Measurements from ENCODE around the gene PEX10.

PEX10 gene

DNA sequence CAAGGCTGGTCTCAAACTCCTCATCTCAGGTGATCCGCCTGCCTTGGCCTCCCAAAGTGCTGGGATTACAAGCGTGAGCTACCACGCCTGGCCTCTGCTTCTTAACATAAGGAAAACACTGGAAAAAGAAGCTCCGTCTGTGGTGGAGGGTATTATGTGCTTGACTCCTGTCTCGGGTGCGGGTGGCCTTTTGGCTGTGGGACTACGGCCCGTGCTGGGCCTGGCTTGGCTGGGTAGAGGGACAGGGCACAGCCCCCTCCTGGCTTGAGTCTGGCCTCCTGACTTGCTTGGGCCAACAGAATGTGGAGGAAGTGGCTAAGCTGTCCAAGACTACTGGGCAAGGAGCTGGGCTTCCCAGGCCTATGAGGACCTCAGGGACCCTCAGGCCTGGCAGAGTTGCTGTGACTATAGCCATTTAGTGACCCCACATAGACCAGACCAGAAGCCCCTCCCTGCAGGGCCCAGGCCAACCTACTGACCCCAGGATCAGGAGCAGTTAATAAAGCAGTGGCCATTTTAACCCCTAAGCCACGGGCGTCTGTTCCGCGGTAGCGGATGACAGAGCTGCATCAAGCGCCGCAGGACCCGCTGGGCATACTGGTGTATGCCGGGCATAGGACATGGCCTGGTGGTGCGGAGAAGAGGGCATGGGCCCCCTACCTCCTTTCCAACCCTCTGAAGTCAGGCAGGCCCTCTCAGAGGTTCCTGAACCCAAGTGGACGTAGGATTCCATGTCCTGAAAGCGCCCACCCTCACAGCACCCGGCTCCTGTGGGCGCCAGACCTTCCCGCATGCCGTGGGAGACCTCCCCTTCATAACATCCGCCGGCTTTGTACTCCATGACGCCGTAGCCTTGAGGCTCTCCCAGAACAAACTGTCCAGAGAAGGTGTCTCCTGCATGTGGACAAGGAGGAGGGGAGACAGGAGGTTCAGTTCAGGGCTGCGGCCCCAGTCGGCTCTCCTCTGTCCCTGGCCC is 25.4 kb downstream of the PEX10 start:
- DNase-seq (ENCODE audit: low spot score) = no peak

DNA sequence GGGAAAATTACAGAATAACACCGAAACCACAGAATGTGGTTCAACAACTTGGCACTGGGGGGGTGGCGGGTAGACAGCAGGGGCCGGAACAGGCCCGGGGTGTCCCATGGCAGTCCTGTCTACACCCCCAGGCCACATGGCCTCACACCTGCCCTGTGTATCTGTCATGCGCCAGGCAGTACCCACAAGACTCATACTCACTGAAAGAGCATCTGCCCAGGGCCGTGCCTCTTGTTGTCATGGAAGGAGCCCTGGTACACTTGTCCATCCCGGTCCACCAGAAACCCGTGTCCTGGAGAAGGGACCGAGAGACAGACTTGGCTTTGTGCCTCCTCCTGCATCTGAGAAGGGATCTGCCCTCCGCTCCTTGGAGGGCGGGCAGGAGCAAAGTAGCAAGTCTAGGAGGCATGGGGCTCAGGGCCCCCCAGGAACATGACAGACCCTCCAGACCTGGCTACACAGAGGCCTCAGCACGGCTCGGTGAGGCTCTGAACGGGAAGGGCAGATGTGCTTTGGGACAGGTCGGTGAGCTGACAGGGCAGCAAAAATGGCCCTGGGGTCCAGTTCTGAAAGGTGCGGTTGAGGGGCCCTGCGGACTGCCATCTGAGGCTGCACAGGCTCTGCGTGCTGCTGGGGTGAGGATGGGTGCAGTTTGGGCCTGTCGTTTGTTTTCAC is 26.6 kb downstream of the PEX10 start:
- DNase-seq (ENCODE audit: low spot score) = no peak

DNA sequence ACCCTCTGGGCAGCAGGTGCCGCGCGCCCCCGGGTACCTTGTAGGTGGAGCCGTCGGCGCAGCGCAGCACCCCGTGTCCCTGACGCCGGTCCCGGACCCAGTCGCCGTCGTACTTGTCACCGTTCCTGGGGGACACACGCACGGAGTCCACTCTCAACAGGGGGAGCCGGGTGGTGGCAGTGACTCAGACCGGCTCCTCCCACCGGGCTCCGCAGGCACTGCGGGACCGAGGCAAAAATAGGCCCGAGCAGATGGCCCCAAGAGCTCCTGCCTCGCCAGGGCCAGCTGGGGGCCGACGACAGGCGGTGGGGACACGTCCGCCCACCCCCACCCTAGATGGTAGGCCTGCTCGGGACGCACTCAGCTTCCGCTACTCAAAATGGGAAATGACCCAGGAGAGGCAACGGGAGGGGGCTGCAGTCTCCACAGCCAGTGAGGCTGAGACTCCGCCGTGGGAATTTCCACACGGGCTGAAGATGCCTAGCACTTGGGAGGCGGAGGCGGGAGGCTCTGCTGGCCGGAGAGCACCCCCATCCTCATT is 27.4 kb downstream of the PEX10 start:
- no peak for DNase-seq (ENCODE audit: low spot score)

DNA sequence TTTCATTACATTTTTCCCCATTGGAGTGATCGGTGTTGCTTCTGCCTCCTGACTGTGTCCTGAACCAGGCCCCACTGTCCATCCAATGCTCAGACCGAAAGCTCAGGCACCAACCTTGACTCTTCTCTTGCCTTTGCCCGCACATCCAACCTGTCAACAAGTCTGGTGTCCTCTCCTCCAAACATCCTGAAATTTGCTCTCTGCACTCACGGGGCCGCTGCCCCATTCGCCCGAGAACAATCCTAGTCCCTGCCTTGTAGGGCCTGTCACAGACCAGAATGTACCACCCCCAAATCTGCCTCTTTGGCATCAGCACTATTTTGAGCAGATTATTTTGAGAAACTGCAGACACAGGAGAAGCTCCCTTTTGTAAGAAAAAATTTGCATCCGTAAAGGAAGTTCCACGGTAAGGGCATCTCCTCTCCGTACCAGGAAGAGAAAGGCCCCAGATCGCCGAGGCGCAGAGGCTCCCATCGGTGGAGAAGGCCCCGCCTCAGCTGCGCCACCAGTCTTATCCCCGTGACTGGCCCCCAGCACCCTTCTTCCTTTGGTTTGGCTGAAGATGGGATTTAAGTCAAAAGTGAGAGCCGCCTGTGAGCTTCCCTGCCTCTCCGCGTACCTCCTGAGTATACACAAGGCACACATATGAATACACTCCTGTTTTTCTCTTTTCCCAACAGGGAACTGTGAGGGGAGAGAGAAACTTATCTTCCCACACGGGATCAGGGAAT is 28.1 kb downstream of the PEX10 start:
- no peak for DNase-seq (ENCODE audit: low spot score)

DNA sequence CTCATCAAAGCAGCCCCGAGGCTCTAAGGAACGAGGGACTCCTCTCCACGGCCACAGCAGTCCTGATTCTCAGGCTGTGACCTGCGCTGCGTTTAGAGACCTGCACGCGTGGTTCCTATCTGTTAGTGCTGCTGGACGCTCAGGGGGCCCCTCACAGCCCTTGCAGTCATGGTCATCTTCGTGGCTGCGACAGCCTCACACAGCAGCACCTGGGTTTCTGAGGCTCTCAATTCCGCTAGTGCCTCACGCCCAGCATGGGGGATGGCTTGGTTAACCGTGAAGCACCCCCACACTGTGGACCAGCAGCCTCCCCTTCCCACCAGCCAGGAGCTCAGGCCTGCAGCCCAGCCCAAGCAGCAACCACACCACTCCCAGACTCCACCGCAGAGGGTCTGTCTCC is 28.8 kb downstream of the PEX10 start:
- DNase-seq (ENCODE audit: low spot score) = no peak

DNA sequence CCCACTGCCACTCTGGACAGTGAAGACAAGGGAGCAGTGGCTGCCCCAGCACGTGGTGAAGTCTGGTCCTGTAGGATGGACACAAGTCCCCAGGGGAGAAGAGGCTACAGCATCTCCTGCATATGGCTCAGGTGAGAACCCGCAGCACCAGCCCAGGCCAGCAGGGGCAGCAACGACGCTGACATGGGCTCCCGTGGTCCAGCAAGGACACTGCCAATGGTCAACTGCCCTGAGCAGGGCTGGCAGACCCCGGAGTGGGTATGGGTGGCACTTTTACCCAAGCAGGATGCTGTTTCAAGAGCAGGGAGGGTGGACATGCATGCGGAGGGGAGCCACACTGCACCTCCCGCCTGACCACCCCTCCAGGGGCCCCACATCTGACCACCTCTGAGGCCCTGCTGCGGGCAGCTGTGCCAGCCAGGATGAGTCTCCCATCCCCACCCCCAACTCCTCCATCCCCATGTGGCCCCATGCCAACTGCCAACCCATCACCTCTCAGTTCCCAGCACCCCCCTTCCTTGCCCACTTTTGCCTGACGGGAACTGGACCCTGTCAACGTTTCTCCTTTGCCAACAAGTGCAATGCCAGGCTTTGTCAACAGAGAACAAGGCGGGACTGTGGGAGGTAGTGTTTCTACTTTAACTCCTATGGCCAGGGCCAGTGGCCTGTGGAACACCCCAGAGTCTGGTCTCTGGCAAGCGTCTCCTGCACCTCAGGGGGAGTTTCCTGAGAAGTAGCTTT is 29.6 kb downstream of the PEX10 start:
- no peak for DNase-seq (ENCODE audit: low spot score)

DNA sequence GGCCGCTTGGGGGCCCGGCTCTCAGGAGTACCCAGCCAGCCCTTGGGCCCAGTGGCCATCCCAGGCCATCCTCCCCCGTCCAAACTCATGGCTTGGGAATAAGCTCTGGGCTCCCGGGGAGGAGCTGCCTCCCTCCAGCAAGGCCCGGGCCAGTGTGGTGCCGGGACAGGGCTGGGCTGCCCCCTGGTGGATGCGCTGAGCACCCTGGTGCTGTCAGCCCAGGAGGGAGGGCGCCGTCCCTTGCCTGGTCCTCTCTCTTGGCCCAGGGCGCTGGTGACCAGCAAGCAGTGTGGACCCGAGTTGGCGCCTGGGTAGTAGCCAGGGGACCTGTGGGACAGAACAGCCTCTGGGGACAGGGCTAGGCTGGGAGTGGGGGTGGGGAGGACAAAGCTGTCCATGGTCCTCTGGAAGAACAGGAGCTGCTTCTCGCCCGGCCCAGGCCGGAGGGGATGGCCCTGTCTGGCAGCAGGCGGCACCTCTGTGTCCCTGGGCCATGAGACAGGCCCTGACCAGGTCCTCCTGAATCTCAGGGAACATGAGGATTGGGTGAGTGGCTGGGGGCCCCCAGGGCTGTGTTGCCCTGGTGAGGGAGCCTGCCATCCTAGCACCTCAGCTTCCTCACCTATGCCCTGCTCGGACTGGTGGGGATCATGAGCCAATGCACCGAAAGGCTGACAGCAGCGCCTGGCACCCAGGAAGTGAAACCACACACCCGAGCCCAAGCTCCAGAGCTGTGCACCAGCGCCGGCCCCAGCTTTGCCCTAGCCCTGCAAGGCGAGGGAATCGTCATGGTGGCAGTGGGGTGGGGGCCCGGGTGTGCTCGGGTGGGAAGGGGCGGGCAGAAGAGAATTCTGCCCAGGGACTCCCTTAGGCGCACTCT is 30.4 kb downstream of the PEX10 start:
- peak; percentile 48 for DNase-seq (ENCODE audit: low spot score)

DNA sequence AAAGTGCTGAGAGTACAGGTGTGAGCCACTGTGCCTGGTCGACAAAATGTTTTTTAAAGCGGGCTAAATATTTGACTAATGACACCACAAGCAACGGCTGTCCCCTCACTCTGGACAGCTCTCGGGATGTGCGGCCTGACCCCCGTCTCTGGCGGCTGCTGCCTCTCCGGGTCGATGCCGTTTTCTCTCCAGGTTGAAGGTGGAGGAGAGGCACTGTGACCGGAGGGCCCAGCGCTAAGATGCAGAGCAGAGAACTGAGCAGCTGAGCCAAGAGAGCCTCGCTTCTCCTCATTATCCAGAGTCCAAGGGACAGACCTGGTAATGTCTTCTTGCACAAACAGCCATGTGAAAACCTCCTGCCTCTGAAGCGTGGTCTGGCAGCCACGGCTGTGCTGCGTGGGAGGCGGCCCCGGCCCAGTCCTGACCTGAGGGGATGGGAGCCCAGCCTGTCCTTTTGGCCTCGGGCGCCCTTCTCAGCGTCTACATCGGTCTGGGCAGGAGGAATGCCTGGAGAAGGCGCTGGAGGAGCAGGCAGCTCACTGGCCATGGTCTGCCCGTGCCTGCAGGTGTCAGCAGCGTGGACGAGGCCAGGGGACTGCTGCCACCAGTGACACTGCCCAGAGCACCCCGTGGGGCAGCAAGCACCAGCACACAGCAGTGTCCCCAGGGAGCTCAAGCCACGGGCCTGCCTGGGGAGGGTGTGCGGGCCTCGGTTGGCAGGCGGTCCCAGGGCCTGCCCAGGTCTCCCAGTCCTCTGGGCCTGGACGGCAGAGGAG is 31.4 kb downstream of the PEX10 start:
- no peak for DNase-seq (ENCODE audit: low spot score)

DNA sequence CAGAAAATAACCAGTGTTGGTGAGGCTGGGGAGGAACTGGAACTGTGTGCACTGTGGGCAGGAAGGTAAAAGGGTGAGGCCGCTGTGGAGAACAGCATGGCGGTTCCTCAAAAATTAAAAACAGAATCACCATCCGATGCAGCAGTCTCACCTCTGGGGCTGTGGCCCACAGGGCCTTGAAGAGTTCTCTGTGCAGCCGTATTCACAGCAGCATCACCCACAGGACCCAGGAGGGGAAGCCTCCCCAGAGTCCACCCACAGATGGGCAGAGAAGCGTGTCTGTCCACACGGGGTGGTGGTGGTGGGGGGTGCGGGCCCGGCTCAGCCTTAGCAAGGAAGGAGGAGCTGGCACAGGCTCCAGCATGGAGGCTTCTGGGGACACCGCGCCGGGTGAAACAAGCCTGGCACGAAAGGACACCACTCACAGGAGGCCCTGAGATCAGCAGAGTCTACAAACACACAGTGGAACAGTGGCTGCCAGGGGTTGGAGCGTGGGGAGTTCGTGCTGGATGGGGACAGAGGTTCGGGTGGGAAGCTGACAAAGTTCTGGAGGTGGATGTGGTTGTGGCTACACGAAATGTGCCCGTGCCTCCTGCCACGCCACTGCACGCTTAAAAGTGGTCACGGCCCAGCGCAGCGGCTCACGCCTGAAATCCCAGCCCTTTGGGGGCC is 32.5 kb downstream of the PEX10 start:
- DNase-seq (ENCODE audit: low spot score) = no peak

DNA sequence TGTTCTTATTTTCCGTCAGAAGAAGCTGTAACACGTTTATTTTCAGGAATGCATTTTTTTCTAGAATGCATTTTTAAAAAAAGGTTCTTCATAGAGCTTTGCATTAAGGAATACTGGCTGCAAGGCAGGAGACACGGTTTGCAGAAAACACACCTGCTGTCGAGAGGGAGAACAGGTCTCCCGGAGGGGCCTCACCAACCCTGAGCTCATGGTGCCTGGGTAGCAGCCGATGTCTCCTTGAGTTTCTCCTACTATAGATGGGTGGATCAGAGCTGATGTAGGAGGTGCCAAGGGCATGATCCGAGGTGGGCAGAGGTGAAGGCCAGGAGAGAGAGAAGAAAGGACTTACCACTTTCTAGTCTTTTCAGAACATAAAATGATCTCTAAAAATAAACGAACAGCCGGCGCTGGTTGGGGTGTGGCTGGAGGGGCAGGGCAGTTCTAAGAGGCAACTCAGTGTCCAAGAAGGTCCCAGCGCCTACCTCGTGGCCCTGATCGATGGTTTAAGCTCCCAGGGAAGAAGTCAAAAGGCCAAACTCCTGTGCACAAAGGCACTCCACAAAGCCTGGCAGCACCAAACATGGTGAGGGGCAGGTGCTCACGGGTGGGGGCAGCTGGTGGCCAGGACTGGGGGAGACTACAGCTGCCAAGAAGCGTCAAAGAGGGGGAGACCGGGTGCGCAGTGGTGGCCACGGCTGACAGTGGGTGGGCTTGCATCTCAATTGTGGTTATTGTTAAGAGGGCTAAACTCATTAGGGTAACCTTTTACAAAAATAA is 33.2 kb downstream of the PEX10 start:
- no peak for DNase-seq (ENCODE audit: low spot score)

DNA sequence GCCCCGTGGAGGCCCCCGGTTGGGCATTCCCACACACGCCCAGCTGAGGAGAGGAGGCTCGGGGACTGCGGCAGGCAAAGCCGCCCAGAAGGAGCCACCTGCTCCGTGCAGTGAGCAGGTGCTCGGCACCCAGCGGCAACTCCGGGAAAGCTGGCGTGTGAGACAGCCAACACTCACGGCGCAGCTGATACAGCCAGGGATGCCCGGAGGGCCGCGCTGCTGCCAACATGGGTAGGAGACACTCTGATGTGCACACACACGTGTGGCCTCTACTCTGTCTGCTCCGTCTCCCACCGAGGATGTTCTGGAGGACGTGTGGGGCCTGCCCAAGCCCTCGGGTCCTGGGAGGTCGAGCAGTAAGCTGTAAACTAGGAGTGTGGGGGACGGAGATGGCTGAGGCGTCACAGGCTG is 33.9 kb downstream of the PEX10 start:
- DNase-seq (ENCODE audit: low spot score) = no peak

DNA sequence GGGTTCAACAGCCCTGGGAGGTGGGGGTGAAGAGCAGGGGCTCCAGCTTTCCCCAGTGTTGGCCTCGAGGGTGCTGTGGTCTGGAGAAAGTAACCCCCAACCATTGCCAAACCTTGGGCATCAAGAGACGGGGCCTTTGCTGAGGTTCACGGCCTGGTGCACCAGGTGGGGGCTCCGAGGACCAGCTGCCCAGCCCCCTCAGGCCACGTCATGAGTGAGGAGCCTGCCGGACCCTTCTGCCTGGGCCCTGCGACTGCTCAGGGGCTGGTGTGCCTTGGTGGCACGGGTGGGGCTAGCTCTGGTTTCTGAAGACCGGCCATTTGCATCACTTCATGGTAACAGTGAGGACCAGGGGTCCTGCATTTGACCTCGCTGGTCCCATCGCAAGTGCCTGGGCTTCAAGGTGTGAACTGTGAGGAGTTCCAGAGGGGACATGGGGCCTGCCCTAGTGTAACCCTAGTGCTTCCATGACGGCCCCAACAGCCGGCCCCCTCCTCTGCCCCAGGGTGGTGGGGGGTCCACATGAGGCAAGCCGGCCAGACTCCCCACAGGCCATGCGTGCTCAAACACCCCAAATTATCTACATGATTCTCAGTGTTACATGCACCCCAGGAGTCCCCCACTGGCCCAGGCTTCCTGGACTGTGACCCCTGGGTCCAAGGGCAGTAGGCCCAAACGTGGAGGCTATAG is 34.5 kb downstream of the PEX10 start:
- no peak for DNase-seq (ENCODE audit: low spot score)

DNA sequence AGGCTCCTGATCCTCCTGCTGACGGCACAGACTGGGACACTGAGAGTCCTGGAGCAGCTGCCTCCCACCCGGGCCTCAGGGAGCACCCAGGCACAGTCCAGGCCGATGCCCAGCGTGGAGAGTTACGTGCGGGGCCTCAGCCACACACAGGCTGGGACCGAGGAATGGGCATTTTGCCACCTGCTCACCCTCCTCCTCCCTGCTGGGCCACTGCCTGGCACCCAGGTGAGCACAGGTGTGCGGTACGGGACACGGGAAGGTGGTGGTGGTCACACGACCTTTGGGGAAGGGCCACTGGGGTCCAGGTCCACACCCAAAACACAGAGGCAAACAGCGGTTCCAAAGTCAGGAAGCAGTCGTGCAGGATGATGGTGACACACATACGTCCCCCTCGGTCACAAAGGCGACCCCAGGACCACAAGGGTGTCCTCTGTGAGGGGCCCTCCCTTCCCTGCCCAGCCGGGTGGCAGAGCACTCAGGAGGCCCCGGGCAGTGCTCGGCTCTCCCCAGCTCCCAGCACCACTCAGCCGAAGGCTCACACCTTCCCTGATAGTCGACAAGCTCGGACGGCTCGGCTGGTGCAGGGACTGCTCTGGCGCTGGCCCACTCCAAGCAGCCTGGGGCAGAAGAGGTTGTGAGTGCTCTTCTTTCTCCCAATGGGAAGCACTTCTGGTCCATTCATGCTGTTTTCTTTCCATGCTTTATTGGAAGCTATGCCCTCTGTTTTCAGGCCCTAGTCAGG is 35.3 kb downstream of the PEX10 start:
- DNase-seq (ENCODE audit: low spot score) = no peak

DNA sequence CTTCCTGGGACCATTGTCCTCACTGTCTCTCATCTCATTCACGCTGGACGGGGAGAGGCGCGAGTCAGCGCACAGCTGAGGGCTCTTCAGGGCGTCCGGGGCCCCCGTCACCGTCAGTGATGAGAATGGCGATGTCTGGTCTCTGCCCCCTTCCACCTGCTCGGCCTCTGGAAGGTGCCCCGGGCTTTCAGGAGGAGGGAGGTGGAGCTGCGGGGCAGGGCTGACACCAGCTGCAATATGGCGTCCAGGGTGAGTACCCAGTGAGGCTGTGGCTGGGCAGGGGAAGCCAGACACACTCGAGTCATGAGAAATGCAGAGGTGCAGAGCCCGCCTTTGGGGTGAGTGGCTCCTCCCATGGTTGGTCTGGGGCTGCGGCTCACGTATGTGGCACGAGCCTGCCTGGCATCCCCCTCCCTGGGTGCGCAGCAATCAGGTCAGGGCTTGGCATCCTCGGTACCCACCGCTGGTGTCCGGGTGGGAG is 36.1 kb downstream of the PEX10 start:
- no peak for DNase-seq (ENCODE audit: low spot score)

DNA sequence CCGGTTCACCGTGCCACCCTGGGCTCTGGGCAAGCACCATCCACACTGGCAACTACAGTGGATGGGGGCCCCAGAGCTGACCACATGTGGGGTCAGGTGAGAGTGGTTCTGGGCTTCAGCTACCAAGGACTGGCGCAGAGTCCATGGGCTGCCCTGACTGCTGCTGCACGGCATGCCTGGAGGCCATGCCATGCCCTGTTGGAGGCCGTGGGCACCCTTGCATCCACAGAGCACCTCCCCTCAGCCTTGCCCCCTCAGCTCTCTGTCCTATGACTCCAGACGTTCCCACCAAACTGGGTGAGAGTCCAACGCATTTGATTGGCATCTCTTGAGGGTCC is 36.5 kb downstream of the PEX10 start:
- DNase-seq (ENCODE audit: low spot score) = no peak

DNA sequence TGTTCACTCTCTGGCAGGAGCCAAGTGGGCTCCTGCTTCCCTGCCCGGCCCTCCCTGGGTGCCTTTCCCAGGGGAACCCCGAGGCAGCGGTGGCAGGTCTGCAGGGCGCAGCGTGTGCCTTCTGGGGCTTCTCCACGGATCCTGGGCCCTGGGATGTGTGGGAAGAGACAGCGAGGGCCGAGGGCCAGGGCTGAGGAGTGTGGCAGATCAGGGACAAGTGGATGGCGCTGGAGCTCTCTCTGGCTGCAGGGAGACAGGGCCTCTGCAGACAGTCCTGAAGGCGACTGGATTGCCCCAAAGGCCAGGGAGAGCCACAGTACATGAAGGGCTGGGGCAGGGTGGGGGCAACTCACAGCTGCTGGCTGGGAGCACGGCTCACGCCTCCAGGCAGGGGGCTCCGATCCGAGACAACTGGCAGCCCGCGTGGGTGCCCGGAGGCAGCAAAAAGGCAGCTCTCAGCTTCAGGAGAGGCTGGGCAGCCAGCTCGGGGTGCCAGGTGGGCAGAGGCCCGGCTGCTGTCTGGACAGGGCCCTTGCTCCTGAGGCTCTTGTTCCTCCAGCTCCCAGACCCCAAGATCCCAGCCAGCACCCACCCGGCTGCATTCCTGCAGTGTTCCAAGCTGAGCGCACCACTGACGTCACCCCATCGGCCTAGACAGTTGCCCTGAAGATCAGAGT is 37.0 kb downstream of the PEX10 start:
- DNase-seq (ENCODE audit: low spot score) = no peak
